ENCODE results near the gene CDH2.
"Not testable (repeated sequence)": the region's sequence is repeated elsewhere in the genome, so short reads cannot be mapped to it uniquely, and the experiment has no call there.

Gene CDH2

GRCh38 chr18:27976806-27977408 is 200.0 kb downstream of the CDH2 start:
- DNase-seq: no peak

- no peak for DNase-seq
Observed at GRCh38 chr18:27970321-27970720, 206.6 kb downstream of the CDH2 start.

GRCh38 chr18:27969206-27969605 is 207.7 kb downstream of the CDH2 start:
- no peak for DNase-seq

- no peak for DNase-seq
Observed at GRCh38 chr18:27967913-27968824, 208.8 kb downstream of the CDH2 start.

GRCh38 chr18:27966881-27967280 is 210.0 kb downstream of the CDH2 start:
- no peak for DNase-seq

GRCh38 chr18:27964811-27965210 is 212.1 kb downstream of the CDH2 start:
- DNase-seq: no peak

- no peak for DNase-seq
Observed at GRCh38 chr18:27959101-27959500, 217.8 kb downstream of the CDH2 start.

- DNase-seq: no peak
Observed at GRCh38 chr18:27956001-27956640, 220.8 kb downstream of the CDH2 start.

- no peak for DNase-seq
Observed at GRCh38 chr18:27954226-27954625, 222.7 kb downstream of the CDH2 start.

- DNase-seq: no peak
Observed at GRCh38 chr18:27952741-27953140, 224.2 kb downstream of the CDH2 start.

- no peak for DNase-seq
Observed at GRCh38 chr18:27950648-27951228, 226.2 kb downstream of the CDH2 start.

GRCh38 chr18:27948986-27949385 is 227.9 kb downstream of the CDH2 start:
- no peak for DNase-seq

- no peak for DNase-seq
Observed at GRCh38 chr18:27942706-27943105, 234.2 kb downstream of the CDH2 start.

- DNase-seq: no peak
Observed at GRCh38 chr18:27931535-27931934, 245.4 kb downstream of the CDH2 start.

GRCh38 chr18:27922780-27923179 is 254.2 kb downstream of the CDH2 start:
- no peak for DNase-seq

- no peak for DNase-seq
Observed at GRCh38 chr18:27921904-27922751, 254.8 kb downstream of the CDH2 start.

GRCh38 chr18:27921392-27921791 is 255.5 kb downstream of the CDH2 start:
- no peak for DNase-seq

- no peak for DNase-seq
Observed at GRCh38 chr18:27920836-27921235, 256.1 kb downstream of the CDH2 start.

GRCh38 chr18:27906189-27906588 is 270.7 kb downstream of the CDH2 start:
- DNase-seq: not testable (repeated sequence)

GRCh38 chr18:27903906-27904305 is 273.0 kb downstream of the CDH2 start:
- no peak for DNase-seq

GRCh38 chr18:27901424-27902226 is 275.3 kb downstream of the CDH2 start:
- no peak for DNase-seq
